OCI-LY7 (cell line): ENCODE measurements around the gene CA14. TPM values are rescaled to one million over a fixed set of nuclear protein-coding genes. Genes with fewer than 3 reads are reported as not detected.

Experiments
- BruUV-seq: library from RNA; stranded (reverse); fragments of 400-500 nt; replicated peaks from 2 replicates; lab custom pipeline; 2021; lab: Mats Ljungman, UMichigan
- CTCF ChIA-PET: fragments of 300-600 bp; sonication (Branson Sonifier 250); formaldehyde crosslinking; loops from one replicate; lab custom pipeline; 2022; ENCODE audit warnings: antibody characterized with exemption; ENCODE audit not compliant: unreplicated experiment; lab: Charles Lee
- POLR2A ChIA-PET: fragments of 300-600 bp; sonication (Branson Sonifier 250); formaldehyde crosslinking; loops from one replicate; lab custom pipeline; 2022; ENCODE audit warnings: antibody characterized with exemption; lab: Charles Lee
- DNase-seq: peaks from one replicate; pipeline ENCODE4 v3.0.0-alpha.2; 2015; ENCODE audit warnings: low spot score
- H2AFZ ChIP-seq: fragments of 200-600 bp; sonication (generic), shearing (Covaris generic); 2 replicates; pipeline ENCODE4 v1.6.1; 2014; ENCODE audit warnings: mild to moderate bottlenecking, antibody characterized with exemption, low read length, moderate library complexity
- H3K27ac ChIP-seq: fragments of 200-600 bp; sonication (generic); 2 replicates; pipeline ENCODE4 v1.5.1; 2014; ENCODE audit warnings: mixed run types, low read depth, mild to moderate bottlenecking, moderate library complexity, low read length, inconsistent platforms; ENCODE audit not compliant: poor library complexity, severe bottlenecking
- H3K36me3 ChIP-seq: fragments of 200-600 bp; sonication (generic); 2 replicates; pipeline ENCODE4 v1.6.1; 2014; ENCODE audit warnings: mild to moderate bottlenecking, antibody characterized with exemption, low read length, moderate library complexity, mixed read lengths; ENCODE audit not compliant: insufficient read depth
- H3K4me1 ChIP-seq: fragments of 200-600 bp; sonication (generic); 2 replicates; pipeline ENCODE4 v1.5.1; 2014; ENCODE audit warnings: mild to moderate bottlenecking, low read length; ENCODE audit not compliant: insufficient read depth, poor library complexity, severe bottlenecking
- H3K4me2 ChIP-seq: fragments of 200-600 bp; sonication (generic); 2 replicates; pipeline ENCODE4 v1.6.1; 2014; ENCODE audit warnings: mild to moderate bottlenecking, low read length
- H3K4me3 ChIP-seq: fragments of 200-600 bp; sonication (generic); 2 replicates; pipeline ENCODE4 v1.5.1; 2014; ENCODE audit warnings: mild to moderate bottlenecking, low read depth, low read length; ENCODE audit not compliant: poor library complexity, severe bottlenecking
- H3K79me2 ChIP-seq: fragments of 200-600 bp; sonication (generic); 2 replicates; pipeline ENCODE4 v1.6.1; 2016; ENCODE audit warnings: low read depth, mild to moderate bottlenecking, low read length, moderate library complexity, mixed read lengths; ENCODE audit not compliant: insufficient read depth
- H3K9me2 ChIP-seq: fragments of 200-600 bp; sonication (generic); 2 replicates; pipeline ENCODE4 v1.6.1; 2016; ENCODE audit warnings: mild to moderate bottlenecking, low read length, mixed read lengths; ENCODE audit not compliant: insufficient read depth
- H3K9me3 ChIP-seq: fragments of 200-600 bp; sonication (generic); 2 replicates; pipeline ENCODE4 v1.6.1; 2014; ENCODE audit warnings: mild to moderate bottlenecking, mixed run types, low read length, mixed read lengths
- H4K20me1 ChIP-seq: fragments of 200-600 bp; sonication (generic); 2 replicates; pipeline ENCODE4 v1.6.1; 2014; ENCODE audit warnings: mild to moderate bottlenecking, antibody characterized with exemption, low read length, moderate library complexity, mixed read lengths; ENCODE audit not compliant: insufficient read depth
- EZH2phosphoT487 ChIP-seq: fragments of 200-600 bp; sonication (generic); IDR thresholded peaks from 2 replicates; pipeline ENCODE4 v1.6.1; 2018; ENCODE audit warnings: low read depth, borderline replicate concordance, mild to moderate bottlenecking, mixed run types, antibody characterized with exemption, low read length, moderate library complexity, mixed read lengths
- intact Hi-C: fragments of 100-400 bp; cut with micrococcal nuclease; formaldehyde crosslinking; loops from one replicate; pipeline ENCODE4 v1.10.0; 2022; ENCODE audit not compliant: unreplicated experiment
- total RNA-seq, 2 experiments: library from RNA; depleted of rRNA in 1 of 2; stranded (reverse); fragments of >200 nt in 1 of 2; shearing (Covaris generic) in 1 of 2; gene quantifications; 2 replicates each; pipeline ENCODE4 v1.2.3, GENCODE V29; 2014 to 2022
- TF ChIP-seq, protein P1 (sequence below): fragments of 200-600 bp; sonication (generic); conservative IDR thresholded peaks from 2 replicates; pipeline ENCODE4 v1.5.1; 2014; ENCODE audit warnings: mild to moderate bottlenecking, antibody characterized with exemption, low read length, moderate library complexity, mixed read lengths

CA14 gene
- total RNA-seq, 2 experiments from 2014 or later = not detected

DNA sequence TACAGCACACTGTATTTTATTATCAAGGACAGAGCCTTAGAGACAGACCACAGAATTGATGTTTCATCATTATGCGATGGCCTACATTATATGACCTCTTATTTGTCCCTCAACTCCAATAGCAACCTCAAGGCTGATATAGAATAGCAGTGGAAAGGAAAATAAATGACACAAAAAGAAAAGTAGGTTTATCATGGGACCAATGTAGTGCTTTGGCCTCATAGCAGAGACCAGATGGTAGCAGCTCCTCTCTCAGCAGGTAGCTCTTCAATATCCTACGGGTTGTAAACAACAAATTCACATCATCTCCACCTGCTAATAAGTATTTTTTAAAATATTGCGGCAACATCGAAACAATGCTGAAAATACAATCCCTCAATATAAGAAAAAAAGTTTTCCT lies 46.9 kb upstream of the CA14 start:
- H2AFZ ChIP-seq = no peak overlapping the region
- POLR2A ChIA-PET = interaction anchor here (0.6 to 0.7 kb wide), 2 partner anchors 131 to 366 kb away, joined by 4 read pairs; no protein-coding TSS in a partner anchor
- CTCF ChIA-PET = no interaction called here
- H3K4me3 ChIP-seq = no peak overlapping the region
- TF ChIP-seq, protein P1, sequence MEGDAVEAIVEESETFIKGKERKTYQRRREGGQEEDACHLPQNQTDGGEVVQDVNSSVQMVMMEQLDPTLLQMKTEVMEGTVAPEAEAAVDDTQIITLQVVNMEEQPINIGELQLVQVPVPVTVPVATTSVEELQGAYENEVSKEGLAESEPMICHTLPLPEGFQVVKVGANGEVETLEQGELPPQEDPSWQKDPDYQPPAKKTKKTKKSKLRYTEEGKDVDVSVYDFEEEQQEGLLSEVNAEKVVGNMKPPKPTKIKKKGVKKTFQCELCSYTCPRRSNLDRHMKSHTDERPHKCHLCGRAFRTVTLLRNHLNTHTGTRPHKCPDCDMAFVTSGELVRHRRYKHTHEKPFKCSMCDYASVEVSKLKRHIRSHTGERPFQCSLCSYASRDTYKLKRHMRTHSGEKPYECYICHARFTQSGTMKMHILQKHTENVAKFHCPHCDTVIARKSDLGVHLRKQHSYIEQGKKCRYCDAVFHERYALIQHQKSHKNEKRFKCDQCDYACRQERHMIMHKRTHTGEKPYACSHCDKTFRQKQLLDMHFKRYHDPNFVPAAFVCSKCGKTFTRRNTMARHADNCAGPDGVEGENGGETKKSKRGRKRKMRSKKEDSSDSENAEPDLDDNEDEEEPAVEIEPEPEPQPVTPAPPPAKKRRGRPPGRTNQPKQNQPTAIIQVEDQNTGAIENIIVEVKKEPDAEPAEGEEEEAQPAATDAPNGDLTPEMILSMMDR = no peak
- no peak for TF ChIP-seq EZH2phosphoT487
- no peak for DNase-seq
- no peak overlapping the region for H3K4me2 ChIP-seq
- intact Hi-C loops = no loop called here
- no TSS peak for BruUV-seq
- no peaks in the 10 kb centered on the region for H3K9me2 ChIP-seq
- no peaks in the 10 kb centered on the region for H3K79me2 ChIP-seq
- no peak overlapping the region for H3K27ac ChIP-seq
- H3K4me1 ChIP-seq = peaks cover 15% of the 10 kb centered on the region
- H4K20me1 ChIP-seq = no peaks in the 10 kb centered on the region
- no peaks in the 10 kb centered on the region for H3K36me3 ChIP-seq
- no peaks in the 10 kb centered on the region for H3K9me3 ChIP-seq

DNA sequence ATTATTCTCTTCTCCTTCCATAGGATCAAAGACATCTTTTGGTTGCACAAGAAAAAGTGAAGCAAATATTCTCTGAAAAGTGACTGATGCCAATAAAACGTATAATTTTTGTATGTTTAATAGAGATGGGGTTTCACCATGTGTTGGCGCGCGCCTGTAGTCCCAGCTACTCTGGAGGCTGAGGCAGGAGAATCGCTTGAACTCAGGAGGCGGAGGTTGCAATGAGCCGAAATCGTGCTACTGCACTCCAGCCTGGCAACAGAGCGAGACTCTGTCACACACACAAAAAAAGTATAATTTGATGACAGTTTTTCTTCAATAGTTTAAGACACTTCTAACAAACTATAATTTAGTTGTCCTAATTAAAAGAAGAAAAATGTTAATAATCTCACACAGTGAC lies 45.5 kb upstream of the CA14 start:
- Histone ChIP-seq H3K4me1 (peaks cover 15% of the 10 kb centered on the region), H3K9me2 (no peaks in the 10 kb centered on the region), H3K36me3 (0 out of 2 replicates have a peak, but pooled peaks cover 2% of the 10 kb centered on the region), H2AFZ (no peak overlapping the region), H3K4me2 (no peak overlapping the region), H4K20me1 (no peaks in the 10 kb centered on the region), H3K27ac (no peak overlapping the region), H3K9me3 (no peaks in the 10 kb centered on the region), H3K4me3 (no peak overlapping the region), H3K79me2 (no peaks in the 10 kb centered on the region)
- ChIA-PET POLR2A (interaction anchor here (0.6 to 1.0 kb wide), 3 partner anchors 19 to 202 kb away, joined by 3 read pairs; partner anchors contain the start of gene OTUD7B), CTCF (no interaction called here)
- no TSS peak for BruUV-seq
- intact Hi-C loops = no loop called here
- DNase-seq = no peak
- no peak for TF ChIP-seq EZH2phosphoT487
- TF ChIP-seq, protein P1 = no peak
